C1 segment of cervical spinal cord (tissue), 14 donors: ENCODE measurements around the gene FAM131B.

ENCODE experiments used
- DNase-seq, 14 donors: peaks; one replicate each; lab custom pipeline; 2025; lab: John Stamatoyannopoulos, UW

Gene FAM131B

DNA sequence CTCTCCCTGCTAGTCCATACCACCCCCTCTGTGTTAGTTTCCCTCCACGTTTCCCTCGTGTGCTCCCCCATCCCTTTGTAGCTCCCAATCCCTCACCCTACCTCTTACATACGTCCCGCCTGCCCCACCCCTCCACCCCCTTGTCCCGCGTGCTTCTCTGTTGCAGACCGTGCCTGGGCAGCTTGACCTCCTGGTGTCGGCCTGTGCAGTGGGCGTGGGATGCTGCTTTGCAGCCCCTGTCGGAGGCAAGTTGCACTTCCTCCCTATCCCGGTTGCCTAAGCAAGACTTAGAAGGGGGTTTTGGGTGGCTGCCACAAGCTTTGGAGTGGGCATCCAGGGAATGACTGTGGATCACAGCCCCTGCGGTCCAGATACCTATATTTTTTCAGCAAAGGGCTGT is 38.9 kb downstream of the FAM131B start:
- no peak for DNase-seq

DNA sequence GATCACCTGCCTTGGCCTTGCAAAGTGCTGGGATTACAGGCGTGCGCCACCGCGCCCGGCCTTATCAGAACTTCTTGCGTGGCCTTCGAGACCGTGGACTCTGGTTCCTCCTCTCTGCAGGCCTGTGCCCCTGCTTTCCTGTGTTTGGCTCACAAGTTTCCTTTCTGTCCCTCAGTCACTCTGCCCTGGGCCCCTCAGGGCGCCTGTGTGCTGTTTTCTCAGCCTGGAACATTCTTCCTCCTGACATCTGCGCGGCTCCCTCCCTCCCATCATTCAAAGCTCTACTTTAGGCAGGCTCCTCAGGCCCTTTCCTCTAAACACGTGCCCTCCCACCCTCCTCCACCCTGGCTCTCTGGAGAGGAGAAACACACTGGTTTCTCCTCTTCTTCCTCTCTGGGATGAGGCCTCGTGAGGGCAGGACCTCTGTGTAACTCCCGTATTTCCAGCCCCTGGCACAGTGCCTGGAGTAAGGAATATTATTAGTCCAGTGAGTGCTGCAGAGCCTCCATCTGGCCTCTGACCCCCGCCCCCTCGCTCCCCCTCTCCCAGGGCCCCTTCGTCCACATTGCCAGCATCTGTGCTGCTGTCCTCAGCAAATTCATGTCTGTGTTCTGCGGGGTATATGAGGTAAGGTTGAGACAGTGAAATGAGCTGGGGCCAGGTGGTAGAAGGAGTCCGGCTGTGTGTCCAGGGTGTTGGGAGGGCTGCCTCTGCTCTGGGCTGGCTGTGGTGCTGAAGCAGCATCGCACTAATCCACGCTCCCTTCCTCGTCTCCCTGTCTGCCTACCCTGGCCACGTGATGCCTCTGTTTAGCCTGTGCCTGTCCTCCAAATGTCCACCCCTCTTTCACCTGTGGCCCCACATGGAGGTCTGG is 39.5 kb downstream of the FAM131B start:
- DNase-seq: no peak

DNA sequence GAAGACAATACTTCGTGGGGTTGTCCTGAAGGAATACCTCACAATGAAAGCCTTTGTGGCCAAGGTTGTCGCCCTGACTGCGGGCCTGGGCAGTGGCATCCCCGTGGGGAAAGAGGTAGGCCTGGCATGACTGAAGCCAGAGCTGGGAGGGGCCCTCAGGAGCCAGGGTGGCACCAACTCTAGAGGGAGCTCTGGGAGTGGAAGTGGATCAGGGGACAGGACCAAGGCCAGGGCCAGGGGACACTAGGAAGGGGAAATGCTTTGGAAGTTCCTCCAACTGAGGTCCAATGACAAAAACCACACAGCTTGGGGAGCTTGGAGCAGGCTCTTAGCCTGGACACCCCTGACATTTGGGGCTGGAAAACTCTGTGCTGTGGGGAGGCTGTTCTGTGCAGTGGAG is 40.8 kb downstream of the FAM131B start:
- peak in 2 of 14 donors; percentile 2 to 4 for DNase-seq

DNA sequence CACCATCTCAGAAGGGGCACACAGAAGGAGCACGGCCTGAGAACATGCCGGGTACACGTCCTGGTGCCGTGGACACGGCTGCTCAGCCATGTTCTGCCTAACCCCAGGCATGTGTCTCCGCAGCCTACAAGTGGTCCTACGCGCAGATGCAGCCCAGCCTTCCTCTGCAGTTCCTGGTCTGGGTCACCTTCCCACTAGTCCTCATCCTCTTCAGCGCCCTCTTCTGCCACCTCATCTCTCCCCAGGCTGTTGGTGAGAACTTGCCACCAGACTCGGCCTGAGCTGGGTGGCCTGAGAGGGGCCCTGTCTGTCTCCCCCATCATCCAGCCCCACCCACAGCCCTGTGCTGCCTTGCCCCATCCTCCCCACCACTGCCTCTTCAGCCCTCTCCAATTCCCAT is 41.3 kb downstream of the FAM131B start:
- no peak for DNase-seq

DNA sequence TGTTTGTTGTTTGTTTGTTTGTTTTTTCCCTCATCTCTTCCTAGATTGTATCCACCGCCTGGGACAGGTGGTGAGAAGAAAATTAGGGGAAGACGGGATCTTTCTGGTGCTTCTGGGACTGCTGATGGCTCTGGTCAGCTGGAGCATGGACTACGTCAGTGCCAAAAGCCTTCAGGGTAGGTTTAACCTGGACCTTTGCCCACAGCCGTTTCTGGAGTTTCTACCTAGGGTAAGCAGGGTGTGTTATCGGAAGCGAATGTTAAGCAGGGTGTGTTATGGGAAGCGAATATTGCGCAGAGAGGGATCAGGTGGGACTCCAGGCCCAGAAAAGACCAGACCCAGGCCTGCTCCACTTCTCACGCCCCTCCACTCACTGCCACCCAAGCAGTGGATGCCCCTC is 41.9 kb downstream of the FAM131B start:
- DNase-seq: no peak

DNA sequence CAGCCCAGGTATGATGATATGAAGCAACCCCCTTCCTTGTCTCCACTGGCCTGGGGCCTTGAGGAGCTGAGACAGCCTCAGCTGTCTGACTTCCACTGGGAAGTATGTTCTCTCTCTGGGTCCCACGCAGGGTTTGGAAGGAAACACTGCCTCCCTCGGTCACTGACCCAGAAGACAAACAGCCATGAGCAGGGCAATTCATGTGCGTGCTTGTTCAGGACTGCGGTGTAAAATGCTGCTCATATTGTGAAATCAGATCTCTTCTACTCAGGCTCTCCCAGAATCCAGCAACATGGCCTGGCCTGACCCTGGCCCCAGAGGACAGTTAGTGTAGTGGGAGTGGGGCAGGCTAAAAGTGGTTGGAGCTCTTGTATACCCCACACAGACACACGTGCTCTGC is 43.9 kb downstream of the FAM131B start:
- no peak for DNase-seq

DNA sequence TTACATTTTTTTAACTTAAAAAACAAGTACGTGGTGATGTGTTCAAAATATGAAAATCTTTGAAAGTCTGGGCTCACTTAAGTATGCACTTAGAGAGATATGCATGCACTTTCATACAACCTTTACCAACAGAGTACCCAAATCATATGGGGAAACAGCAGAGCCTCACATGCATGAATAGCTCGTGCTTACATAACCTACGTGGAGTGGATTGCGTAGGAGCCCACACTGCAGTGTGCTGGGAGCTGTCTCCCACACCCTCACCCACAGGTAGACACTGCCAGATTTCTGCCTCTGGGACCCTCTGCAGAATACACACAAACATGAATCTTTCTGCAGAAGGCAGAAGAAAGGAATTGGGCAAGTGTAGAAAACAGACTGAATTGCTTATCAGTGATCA is 46.0 kb downstream of the FAM131B start:
- DNase-seq: no peak

DNA sequence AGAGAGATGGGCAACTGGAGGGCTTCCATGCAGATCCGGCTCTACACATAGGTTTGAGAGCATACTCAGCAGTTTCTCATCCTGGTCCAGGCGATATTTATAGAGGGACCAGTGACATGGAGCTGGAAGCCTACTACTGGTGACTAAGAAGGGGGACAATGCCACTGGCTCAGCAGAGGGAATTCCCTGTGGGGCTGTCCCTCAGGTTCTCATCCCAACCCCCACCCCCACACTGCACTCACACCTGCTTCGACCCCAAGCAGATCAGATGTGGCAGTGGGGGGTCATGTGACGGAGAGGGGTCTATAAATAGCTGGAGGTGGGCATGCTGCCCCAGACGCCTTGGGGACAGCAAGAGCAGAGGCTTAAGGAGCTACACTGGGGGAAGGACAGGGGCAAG is 46.7 kb downstream of the FAM131B start, which contains the start of gene CLCN1:
Gene CLCN1 (plus strand): TSS at position 336 of the 400 bp plus-strand sequence. CDS start 102 bp downstream, outside the sequence.
- no peak for DNase-seq

DNA sequence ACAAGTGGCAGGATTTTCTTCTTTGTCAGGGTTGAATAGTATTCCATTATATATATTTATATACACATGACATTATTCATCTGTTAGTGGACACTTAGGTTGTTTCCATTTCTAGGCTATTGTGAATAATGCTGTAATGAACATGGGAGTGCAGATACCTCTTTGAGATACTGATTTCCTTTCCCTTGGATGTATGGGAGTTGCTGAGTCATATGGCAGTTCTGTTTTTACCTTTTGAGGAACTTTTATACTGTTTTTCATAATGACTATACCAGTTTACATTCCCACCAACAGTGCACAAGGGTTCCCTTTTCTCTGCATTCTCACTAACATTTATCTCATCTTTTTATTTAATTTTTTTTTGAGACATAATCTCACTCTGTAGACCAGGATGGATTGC is 48.4 kb downstream of the FAM131B start:
- no peak for DNase-seq

DNA sequence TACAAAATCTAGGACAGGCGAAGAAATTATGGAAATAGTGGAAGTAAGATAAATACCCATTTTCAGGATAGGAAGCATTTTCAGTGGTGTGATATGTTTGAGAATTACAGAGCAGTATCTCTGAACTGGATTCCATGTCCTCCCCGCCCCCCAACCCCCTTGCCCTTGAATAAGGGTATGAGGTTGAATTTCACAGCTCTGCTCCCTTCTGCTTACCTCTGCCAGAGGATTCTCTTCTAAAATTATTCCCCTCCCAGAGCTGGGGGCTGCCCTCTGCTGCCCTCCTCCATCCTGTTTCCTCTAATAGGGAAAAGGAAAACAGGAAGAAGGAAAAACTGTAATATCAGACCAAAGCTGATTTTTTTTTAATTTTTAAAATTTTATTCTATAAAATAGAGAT is 53.9 kb downstream of the FAM131B start:
- no peak for DNase-seq

DNA sequence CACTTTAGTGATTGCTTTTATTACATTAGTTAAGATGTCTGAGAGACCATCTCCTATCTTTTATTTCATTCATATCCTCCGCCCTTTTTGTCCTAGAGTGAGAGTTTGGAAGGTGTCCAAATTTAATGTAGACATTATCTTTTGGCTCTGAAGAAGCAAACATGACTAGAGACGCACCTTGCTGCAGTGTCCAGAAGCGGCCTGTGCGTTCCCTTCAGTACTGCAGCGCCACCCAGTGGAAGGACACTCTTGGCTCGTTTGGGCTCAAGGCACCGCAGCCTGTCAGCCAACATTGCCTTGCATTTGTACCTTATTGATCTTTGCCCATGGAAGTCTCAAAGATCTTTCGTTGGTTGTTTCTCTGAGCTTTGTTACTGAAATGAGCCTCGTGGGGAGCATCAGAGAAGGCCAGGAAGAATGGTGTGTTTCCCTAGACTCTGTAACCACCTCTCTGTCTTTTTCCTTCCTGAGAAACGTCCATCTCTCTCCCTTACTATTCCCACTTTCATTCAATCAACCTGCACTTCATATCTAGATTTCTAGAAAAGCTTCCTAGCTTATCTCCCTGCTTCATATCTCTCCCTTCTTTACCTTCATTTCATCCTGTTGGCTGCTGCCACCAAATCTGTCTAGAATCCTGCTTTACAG is 57.0 kb downstream of the FAM131B start:
- DNase-seq: peak in 9 of 14 donors; percentile 7 to 54 (median 39)

DNA sequence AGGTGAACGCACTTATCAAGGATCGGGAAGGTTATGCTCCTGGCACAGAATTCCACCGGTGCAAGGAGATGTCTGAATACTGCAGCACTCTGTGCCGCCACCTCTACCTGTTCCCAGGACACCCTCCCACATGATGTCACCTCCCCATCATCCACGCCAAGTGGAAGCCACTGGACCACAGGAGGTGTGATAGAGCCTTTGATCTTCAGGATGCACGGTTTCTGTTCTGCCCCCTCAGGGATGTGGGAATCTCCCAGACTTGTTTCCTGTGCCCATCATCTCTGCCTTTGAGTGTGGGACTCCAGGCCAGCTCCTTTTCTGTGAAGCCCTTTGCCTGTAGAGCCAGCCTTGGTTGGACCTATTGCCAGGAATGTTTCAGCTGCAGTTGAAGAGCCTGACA is 57.6 kb downstream of the FAM131B start:
- no peak for DNase-seq

DNA sequence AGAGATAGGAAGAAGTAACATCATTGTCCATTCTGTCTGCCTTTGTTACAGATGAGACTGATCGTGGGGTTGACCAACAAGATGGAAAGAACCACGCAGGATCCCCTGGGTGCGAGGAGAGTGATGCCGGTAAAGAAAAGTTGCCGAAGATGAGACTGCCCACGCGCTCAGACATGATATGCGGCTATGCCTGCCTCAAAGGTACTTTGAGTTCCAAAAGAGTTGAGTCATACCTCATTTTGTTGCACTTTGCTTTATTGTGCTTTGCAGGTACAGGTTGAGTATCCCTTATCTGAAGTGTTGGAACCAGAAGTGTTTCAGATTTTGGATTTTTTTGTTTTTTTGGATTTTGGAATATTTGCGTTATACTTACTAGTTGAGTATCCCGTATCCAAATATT is 58.8 kb downstream of the FAM131B start:
- DNase-seq: no peak
